ENCODE data around the gene CATSPERE. TPM values are rescaled to one million over a fixed set of nuclear protein-coding genes. Genes with fewer than 3 reads are reported as not detected.

Gene CATSPERE
- total and polyA plus RNA-seq, 12 donors, result 0.18 to 2.6 (median 1.2) TPM

- H3K36me3 ChIP-seq (replicated peaks in 1 of 2), result no peaks in the 10 kb centered on the region
- no peaks in the 10 kb centered on the region for H3K27me3 ChIP-seq
- intact Hi-C loops (cut with DNase I), result no loop called here
- no peak overlapping the region for H3K4me3 ChIP-seq
- DNase-seq, result no peak
- no peaks in the 10 kb centered on the region for H3K4me1 ChIP-seq (replicated peaks in 1 of 2)
- no peak overlapping the region for H3K27ac ChIP-seq
- 73 to 97% (median 96%) methylated on average over 1 to 5 of the region's 5 CpGs for WGBS, 4 donors
- H3K9me3 ChIP-seq (replicated peaks in 1 of 3), result peaks cover 0 to 7% (median 0%) of the 10 kb centered on the region in 3 donors
- TF ChIP-seq POLR2A (IDR thresholded peaks at IDR 0.05), result no peak
- TF ChIP-seq, protein P1, sequence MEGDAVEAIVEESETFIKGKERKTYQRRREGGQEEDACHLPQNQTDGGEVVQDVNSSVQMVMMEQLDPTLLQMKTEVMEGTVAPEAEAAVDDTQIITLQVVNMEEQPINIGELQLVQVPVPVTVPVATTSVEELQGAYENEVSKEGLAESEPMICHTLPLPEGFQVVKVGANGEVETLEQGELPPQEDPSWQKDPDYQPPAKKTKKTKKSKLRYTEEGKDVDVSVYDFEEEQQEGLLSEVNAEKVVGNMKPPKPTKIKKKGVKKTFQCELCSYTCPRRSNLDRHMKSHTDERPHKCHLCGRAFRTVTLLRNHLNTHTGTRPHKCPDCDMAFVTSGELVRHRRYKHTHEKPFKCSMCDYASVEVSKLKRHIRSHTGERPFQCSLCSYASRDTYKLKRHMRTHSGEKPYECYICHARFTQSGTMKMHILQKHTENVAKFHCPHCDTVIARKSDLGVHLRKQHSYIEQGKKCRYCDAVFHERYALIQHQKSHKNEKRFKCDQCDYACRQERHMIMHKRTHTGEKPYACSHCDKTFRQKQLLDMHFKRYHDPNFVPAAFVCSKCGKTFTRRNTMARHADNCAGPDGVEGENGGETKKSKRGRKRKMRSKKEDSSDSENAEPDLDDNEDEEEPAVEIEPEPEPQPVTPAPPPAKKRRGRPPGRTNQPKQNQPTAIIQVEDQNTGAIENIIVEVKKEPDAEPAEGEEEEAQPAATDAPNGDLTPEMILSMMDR (IDR thresholded peaks at IDR 0.05), result no peak
Observed at GRCh38 chr1:244513493-244513892, 52.4 kb downstream of the CATSPERE start.

- intact Hi-C loops (cut with DNase I), result no loop called here
- no peaks in the 10 kb centered on the region for H3K27me3 ChIP-seq
- peaks cover 0 to 7% (median 0%) of the 10 kb centered on the region in 3 donors for H3K9me3 ChIP-seq (replicated peaks in 1 of 3)
- 79 to 86% (median 83%) methylated on average over 2 of the region's 2 CpGs for WGBS, 4 donors
- no peaks in the 10 kb centered on the region for H3K4me1 ChIP-seq (replicated peaks in 1 of 2)
- no peak for DNase-seq
- H3K27ac ChIP-seq, result no peak overlapping the region
- no peak overlapping the region for H3K4me3 ChIP-seq
- H3K36me3 ChIP-seq (replicated peaks in 1 of 2), result no peaks in the 10 kb centered on the region
- no peak for TF ChIP-seq POLR2A (IDR thresholded peaks at IDR 0.05)
- TF ChIP-seq, protein P1 (IDR thresholded peaks at IDR 0.05), result no peak
Observed at GRCh38 chr1:244515680-244516079, 54.6 kb downstream of the CATSPERE start.

DNA sequence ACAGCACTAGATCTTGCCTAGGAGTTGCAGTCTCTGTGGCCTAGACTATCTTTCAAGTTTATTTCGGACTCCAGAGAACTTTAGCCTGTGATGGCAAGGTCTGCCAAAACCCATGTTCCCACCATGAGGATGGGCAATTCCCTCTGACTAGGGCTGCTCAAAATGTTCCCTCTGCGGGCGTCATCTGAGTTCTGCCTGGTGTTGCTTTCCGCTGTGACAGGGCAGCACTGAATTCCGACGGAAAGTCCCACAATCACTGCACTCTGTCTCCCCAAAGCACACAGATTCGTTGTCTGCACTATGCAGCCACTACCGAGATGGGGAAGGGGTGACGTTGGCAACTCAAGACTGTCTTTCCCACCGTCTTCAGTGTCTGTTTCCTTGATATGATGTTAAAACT, 75.2 kb downstream of the CATSPERE start:
- Histone ChIP-seq H3K36me3 (replicated peaks in 1 of 2) (no peaks in the 10 kb centered on the region), H3K4me3 (no peak overlapping the region), H3K4me1 (replicated peaks in 1 of 2) (no peaks in the 10 kb centered on the region), H3K9me3 (replicated peaks in 1 of 3) (no peaks in the 10 kb centered on the region), H3K27ac (no peak overlapping the region), H3K27me3 (no peaks in the 10 kb centered on the region)
- no peak for DNase-seq
- 61 to 83% (median 71%) methylated on average over 9 to 10 of the region's 10 CpGs for WGBS, 4 donors
- intact Hi-C loops (cut with DNase I), result no loop called here
- no peak for TF ChIP-seq POLR2A (IDR thresholded peaks at IDR 0.05)
- TF ChIP-seq, protein P1 (IDR thresholded peaks at IDR 0.05), result no peak

GRCh38 chr1:244545511-244545910, 84.4 kb downstream of the CATSPERE start:
- DNase-seq, result no peak
- Histone ChIP-seq H3K36me3 (replicated peaks in 1 of 2) (no peaks in the 10 kb centered on the region), H3K9me3 (replicated peaks in 1 of 3) (peaks cover 0 to 13% (median 0%) of the 10 kb centered on the region in 3 donors), H3K27me3 (no peaks in the 10 kb centered on the region), H3K4me3 (no peak overlapping the region), H3K4me1 (replicated peaks in 1 of 2) (no peaks in the 10 kb centered on the region), H3K27ac (no peak overlapping the region)
- intact Hi-C loops (cut with DNase I), result no loop called here
- 86 to 100% (median 96%) methylated on average over 1 of the region's 1 CpG for WGBS, 4 donors
- TF ChIP-seq POLR2A (IDR thresholded peaks at IDR 0.05), result no peak
- TF ChIP-seq, protein P1 (IDR thresholded peaks at IDR 0.05), result no peak

Data from adrenal gland (tissue), 12 donors.